CD14-positive monocyte (primary cell): ENCODE measurements around the gene SNRNP27. TPM values are rescaled to one million over a fixed set of nuclear protein-coding genes. Genes with fewer than 3 reads are reported as not detected.

Source experiments
- DNase-seq, 3 donors: peaks; one replicate each; pipeline ENCODE4 v3.0.0-alpha.2; 2011 to 2022
- H2AFZ ChIP-seq: 2 replicates; pipeline ENCODE4 v1.6.0; 2012; ENCODE audit warnings: mild to moderate bottlenecking, low read depth, low read length, inconsistent platforms; ENCODE audit not compliant: insufficient read depth, poor library complexity, severe bottlenecking
- H3K27ac ChIP-seq, 2 donors: 1 replicate in 1 of 2; 2 replicates in 1 of 2; pipeline ENCODE4 v1.5.1; 2012 to 2013; ENCODE audit warnings: low read length in 2 of 2, control low read depth in 1 of 2, inconsistent platforms in 1 of 2, low read depth in 1 of 2, mild to moderate bottlenecking in 1 of 2
- H3K27me3 ChIP-seq, 2 donors: one replicate each; pipeline versions ENCODE4 v1.6.0 to v1.6.1; 2011 to 2013; ENCODE audit warnings: low read length in 2 of 2; ENCODE audit not compliant: control insufficient read depth in 2 of 2, insufficient read depth in 2 of 2
- H3K36me3 ChIP-seq, 2 donors: replicated peaks in 1 of 2; 1 replicate in 1 of 2; 2 replicates in 1 of 2; pipeline versions ENCODE4 v1.5.1 to v1.6.1; 2012 to 2013; ENCODE audit warnings: low read length in 2 of 2, control low read depth in 1 of 2, inconsistent platforms in 1 of 2, mild to moderate bottlenecking in 1 of 2; ENCODE audit not compliant: insufficient read depth in 2 of 2, control insufficient read depth in 1 of 2
- H3K4me1 ChIP-seq, 2 donors: 1 replicate in 1 of 2; 2 replicates in 1 of 2; pipeline versions ENCODE4 v1.5.1 to v1.6.1; 2012 to 2013; ENCODE audit warnings: low read length in 2 of 2, control low read depth in 1 of 2, inconsistent platforms in 1 of 2, mild to moderate bottlenecking in 1 of 2, moderate library complexity in 1 of 2; ENCODE audit not compliant: insufficient read depth in 2 of 2, control insufficient read depth in 1 of 2
- H3K4me2 ChIP-seq: replicated peaks from 2 replicates; pipeline ENCODE3; 2012; ENCODE audit warnings: low read length, moderate library complexity, mild to moderate bottlenecking; ENCODE audit not compliant: poor library complexity, severe bottlenecking; ENCODE audit errors: extremely low read depth
- H3K4me3 ChIP-seq, 3 experiments: fragments of 200-600 bp in 1 of 3; sonication (generic) in 1 of 3; replicated peaks in 1 of 3; 1 replicate in 2 of 3; 2 replicates in 1 of 3; pipeline ENCODE4 v1.5.1; 2011 to 2013; ENCODE audit warnings: low read length in 3 of 3, mild to moderate bottlenecking in 3 of 3, control low read depth in 2 of 3, low read depth in 2 of 3, inconsistent platforms in 1 of 3, moderate library complexity in 1 of 3
- H3K79me2 ChIP-seq: 2 replicates; pipeline ENCODE4 v1.6.0; 2012; ENCODE audit warnings: mild to moderate bottlenecking, control low read depth, inconsistent platforms, low read length, moderate library complexity; ENCODE audit not compliant: insufficient read depth
- H3K9ac ChIP-seq: 2 replicates; pipeline ENCODE4 v1.6.0; 2017; ENCODE audit warnings: low read length, mild to moderate bottlenecking; ENCODE audit not compliant: insufficient read depth, poor library complexity, severe bottlenecking
- H3K9me3 ChIP-seq, 2 donors: replicated peaks in 1 of 2; 1 replicate in 1 of 2; 2 replicates in 1 of 2; pipeline versions ENCODE4 v1.5.1 to v1.6.1; 2012 to 2013; ENCODE audit warnings: low read length in 2 of 2, control low read depth in 1 of 2; ENCODE audit not compliant: control insufficient read depth in 1 of 2, insufficient read depth in 1 of 2
- H4K20me1 ChIP-seq: 2 replicates; pipeline ENCODE4 v1.6.0; 2012; ENCODE audit warnings: mild to moderate bottlenecking, low read length, control low read depth, moderate library complexity; ENCODE audit not compliant: insufficient read depth
- H3K27ac Mint-ChIP-seq, 7 donors: one replicate each; pipeline ENCODE4 v1.8.0; 2020; ENCODE audit warnings: mild to moderate bottlenecking in 7 of 7, mixed read lengths in 7 of 7, moderate library complexity in 6 of 7, inconsistent platforms in 2 of 7
- H3K27me3 Mint-ChIP-seq, 3 donors: one replicate each; pipeline ENCODE4 v1.8.0; 2021 to 2022; ENCODE audit warnings: low read depth in 3 of 3, mild to moderate bottlenecking in 3 of 3, mixed read lengths in 3 of 3, moderate library complexity in 3 of 3, inconsistent platforms in 1 of 3
- H3K36me3 Mint-ChIP-seq, 2 donors: one replicate each; pipeline ENCODE4 v1.8.0; 2020; ENCODE audit warnings: mixed read lengths in 2 of 2, inconsistent platforms in 1 of 2, mild to moderate bottlenecking in 1 of 2
- H3K4me1 Mint-ChIP-seq: one replicate; pipeline ENCODE4 v1.8.0; 2020; ENCODE audit warnings: mild to moderate bottlenecking, mixed read lengths
- H3K4me3 Mint-ChIP-seq, 2 donors: one replicate each; pipeline ENCODE4 v1.8.0; 2020; ENCODE audit warnings: mild to moderate bottlenecking in 2 of 2, mixed read lengths in 2 of 2, moderate library complexity in 1 of 2
- H3K9me3 Mint-ChIP-seq, 7 donors: one replicate each; pipeline ENCODE4 v1.8.0; 2020 to 2022; ENCODE audit warnings: mixed read lengths in 7 of 7, mild to moderate bottlenecking in 6 of 7, moderate library complexity in 6 of 7, inconsistent platforms in 2 of 7
- CTCF ChIP-seq: fragments of 200-600 bp; IDR thresholded peaks from one replicate; pipeline ENCODE4 v1.8.0; 2022; ENCODE audit warnings: antibody characterized with exemption, mild to moderate bottlenecking
- WGBS: methylation state at CpG from one replicate; pipeline ENCODE4 v1.1.5; 2013; ENCODE audit warnings: missing lambda C conversion rate; ENCODE audit not compliant: insufficient coverage; 5-methylcytosine and 5-hydroxymethylcytosine counted together
- intact Hi-C, 2 donors: fragments of 100-400 bp; cut with micrococcal nuclease; formaldehyde crosslinking; loops; one replicate each; pipeline versions ENCODE4 v1.15.0 to v1.15.1; 2023
- polyA plus RNA-seq, 3 donors: library from polyadenylated mRNA; depleted of rRNA in 1 of 3; unstranded in 2 of 3; stranded (reverse) in 1 of 3; fragments of 300-500 nt in 2 of 3; fragments of >200 nt in 1 of 3; fragmentation: Illumina TruSeq in 2 of 3; gene quantifications; 1 replicate in 2 of 3; 2 replicates in 1 of 3; pipeline ENCODE4 v1.2.3, GENCODE V29; 2012 to 2021

SNRNP27 gene
- polyA plus RNA-seq, 3 donors: 15.6 to 54.8 (median 47.4) TPM

GRCh38 chr2:69923116-69923515 is 29.4 kb downstream of the SNRNP27 start:
- H3K27ac ChIP-seq: no peak overlapping the region
- H3K9me3 Mint-ChIP-seq: peaks cover 0 to 4% (median 0%) of the 10 kb centered on the region in 7 donors
- H3K36me3 Mint-ChIP-seq: peaks cover 72 to 89% of the 10 kb centered on the region in 2 donors
- DNase-seq: no peak
- whole genome bisulfite sequencing: 93% methylated on average over 2 of the region's 3 CpGs
- no peak overlapping the region for H3K4me3 ChIP-seq
- H3K27me3 ChIP-seq: no peaks in the 10 kb centered on the region
- H4K20me1 ChIP-seq: peaks cover 17% of the 10 kb centered on the region
- H3K79me2 ChIP-seq: peaks cover 99% of the 10 kb centered on the region
- peaks cover 0 to 2% (median 0%) of the 10 kb centered on the region in 3 donors for H3K27me3 Mint-ChIP-seq
- H3K9me3 ChIP-seq: no peaks in the 10 kb centered on the region
- no peak overlapping the region for H3K4me2 ChIP-seq
- no peak overlapping the region for H3K4me3 Mint-ChIP-seq
- intact Hi-C loops: loop anchor here in 1 of 2 donors (10.0 kb wide), 1 partner anchor 52 kb away; no protein-coding TSS in a partner anchor
- TF ChIP-seq CTCF: no peak
- peaks cover 53% of the 10 kb centered on the region for H3K4me1 Mint-ChIP-seq
- H3K9ac ChIP-seq: no peak overlapping the region
- peak overlapping the region in 3 of 7 donors; percentile 43 to 54 (median 48) for H3K27ac Mint-ChIP-seq
- no peak overlapping the region for H2AFZ ChIP-seq
- H3K36me3 ChIP-seq: peaks cover 48 to 92% of the 10 kb centered on the region in 2 donors
- peaks cover 26 to 55% of the 10 kb centered on the region in 2 donors for H3K4me1 ChIP-seq

GRCh38 chr2:69926849-69927515 is 33.2 kb downstream of the SNRNP27 start:
- H4K20me1 ChIP-seq: peaks cover 23% of the 10 kb centered on the region
- H3K27ac Mint-ChIP-seq: peak overlapping the region; percentile 77 to 92 (median 86)
- H3K4me3 Mint-ChIP-seq: peak overlapping the region in 1 of 2 donors; percentile 42
- no peak for TF ChIP-seq CTCF
- intact Hi-C loops: loop anchor here in 1 of 2 donors (10.0 kb wide), 1 partner anchor 48 kb away; no protein-coding TSS in a partner anchor
- peaks cover 0 to 4% (median 1%) of the 10 kb centered on the region in 7 donors for H3K9me3 Mint-ChIP-seq
- no peak overlapping the region for H2AFZ ChIP-seq
- H3K4me1 ChIP-seq: peaks cover 36 to 76% of the 10 kb centered on the region in 2 donors
- H3K9me3 ChIP-seq: no peaks in the 10 kb centered on the region
- H3K27ac ChIP-seq: peak overlapping the region; percentile 33 to 82
- peaks cover 26 to 86% of the 10 kb centered on the region in 2 donors for H3K36me3 ChIP-seq
- H3K79me2 ChIP-seq: peaks cover 99% of the 10 kb centered on the region
- peaks cover 76% of the 10 kb centered on the region for H3K4me1 Mint-ChIP-seq
- DNase-seq: peak; percentile 81 to 90 (median 89)
- peak overlapping the region in 1 of 3 experiments; percentile 50 for H3K4me3 ChIP-seq
- no peak overlapping the region for H3K9ac ChIP-seq
- H3K27me3 ChIP-seq: no peaks in the 10 kb centered on the region
- H3K27me3 Mint-ChIP-seq: no peaks in the 10 kb centered on the region
- peaks cover 70 to 89% of the 10 kb centered on the region in 2 donors for H3K36me3 Mint-ChIP-seq
- peak overlapping the region; percentile 45 for H3K4me2 ChIP-seq
- WGBS: 0% methylated on average over 1 of the region's 3 CpGs
